Measurements from ENCODE around the gene CYB561D1.

GRCh38 chr1:109497449-109498160 is 3.7 kb downstream of the CYB561D1 start:
- no peak for TF ChIP-seq POLR2AphosphoS5 (IDR thresholded peaks at IDR 0.05; ENCODE audit: low read depth, low read length)
- TF ChIP-seq POLR2A (IDR thresholded peaks at IDR 0.05; ENCODE audit: low read depth, low read length): no peak

All from GM12892 (cell line).